HCT116 (cell line): ENCODE results near the gene XYLT1. TPM values are rescaled to one million over a fixed set of nuclear protein-coding genes. Genes with fewer than 3 reads are reported as not detected.
A peak's percentile ranks its signal among the peaks of the same experiment; 100 is the strongest.

Experiments used
- ATAC-seq: fragments of 200-7000 bp; cut with Tn5 transposase; 2 replicates; pipeline ENCODE4 v1.9.1; 2020; ENCODE audit warnings: mild to moderate bottlenecking, moderate library complexity
- BruUV-seq: library from RNA; stranded (reverse); fragments of 400-500 nt; replicated peaks from 2 replicates; lab custom pipeline; 2021; lab: Mats Ljungman, UMichigan
- CTCF ChIA-PET: fragments of 300-600 bp; sonication (Branson Sonifier 250); formaldehyde crosslinking; loops from one replicate; lab custom pipeline; 2021; ENCODE audit warnings: antibody characterized with exemption; lab: Charles Lee
- POLR2A ChIA-PET: fragments of 300-600, 350-600 bp; sonication (Branson Sonifier 250); formaldehyde crosslinking; loops from one replicate; lab custom pipeline; 2021; ENCODE audit warnings: antibody characterized with exemption; lab: Charles Lee
- RAD21 ChIA-PET, 2 experiments: fragments of 300-600 bp; sonication (Branson Sonifier 250); formaldehyde crosslinking; loops; one replicate each; lab custom pipeline; 2023; ENCODE audit warnings: low total read pairs in 2 of 2; ENCODE audit not compliant: uncharacterized antibody in 2 of 2, unreplicated experiment in 2 of 2, low non-redundant PET in 1 of 2; lab: Charles Lee
- DNase-seq: peaks from one replicate; pipeline ENCODE4 v3.0.0-alpha.2; 2010; ENCODE audit warnings: low read depth, low spot score
- H2AFZ ChIP-seq: fragments of 200-600 bp; shearing (Covaris generic), sonication (generic); 2 replicates; pipeline ENCODE4 v1.6.1; 2017; ENCODE audit warnings: low read depth, mixed run types, mixed read lengths, antibody characterized with exemption, low read length; ENCODE audit not compliant: poor library complexity, severe bottlenecking
- H3K27ac ChIP-seq: 2 replicates; pipeline ENCODE4 v1.5.1; 2012; ENCODE audit warnings: low read depth, low read length
- H3K27me3 ChIP-seq: fragments of 200-600 bp; sonication (generic); 2 replicates; pipeline ENCODE4 v1.6.1; 2016; ENCODE audit warnings: mixed run types, low read length, mixed read lengths; ENCODE audit not compliant: insufficient read depth
- H3K36me3 ChIP-seq, 2 experiments: fragments of 200-500 bp in 1 of 2; fragments of 200-600 bp in 1 of 2; sonication (Bioruptor generic) in 1 of 2; sonication (generic) in 1 of 2; 2 replicates each; pipeline versions ENCODE4 v1.5.1 to v1.6.1; 2014 to 2016; ENCODE audit warnings: low read length in 2 of 2, inconsistent platforms in 1 of 2, mixed read lengths in 1 of 2, mixed run types in 1 of 2; ENCODE audit not compliant: insufficient read depth in 2 of 2, control insufficient read depth in 1 of 2
- H3K4me1 ChIP-seq, 2 experiments: fragments of 200-600 bp in 1 of 2; sonication (generic) in 1 of 2; 2 replicates each; pipeline versions ENCODE4 v1.5.1 to v1.6.1; 2012 to 2017; ENCODE audit warnings: low read length in 2 of 2, inconsistent platforms in 1 of 2, mild to moderate bottlenecking in 1 of 2, mixed read lengths in 1 of 2, mixed run types in 1 of 2, moderate library complexity in 1 of 2; ENCODE audit not compliant: insufficient read depth in 2 of 2, control insufficient read depth in 1 of 2
- H3K4me2 ChIP-seq: fragments of 200-600 bp; sonication (generic); 2 replicates; pipeline ENCODE4 v1.6.1; 2017; ENCODE audit warnings: mixed run types, low read length, mixed read lengths
- H3K4me3 ChIP-seq, 2 experiments: fragments of 200-600 bp in 1 of 2; sonication (generic) in 1 of 2; replicated peaks in 1 of 2; 2 replicates each; pipeline ENCODE4 v1.5.1; 2011 to 2016; ENCODE audit warnings: low read length in 2 of 2, control low read depth in 1 of 2, low read depth in 1 of 2, mild to moderate bottlenecking in 1 of 2, mixed read lengths in 1 of 2, mixed run types in 1 of 2
- H3K79me2 ChIP-seq: fragments of 200-600 bp; sonication (generic); 2 replicates; pipeline ENCODE4 v1.6.1; 2017; ENCODE audit warnings: mild to moderate bottlenecking, mixed run types, low read length, moderate library complexity, mixed read lengths; ENCODE audit not compliant: insufficient read depth
- H3K9ac ChIP-seq: fragments of 200-600 bp; sonication (generic); 2 replicates; pipeline ENCODE4 v1.6.1; 2016; ENCODE audit warnings: low read length, mixed read lengths
- H3K9me2 ChIP-seq: fragments of 200-600 bp; sonication (generic), shearing (Covaris generic); 2 replicates; pipeline ENCODE4 v1.6.1; 2017; ENCODE audit warnings: mixed run types, mild to moderate bottlenecking, moderate library complexity; ENCODE audit not compliant: insufficient read depth
- H3K9me3 ChIP-seq, 2 experiments: fragments of 200-500 bp in 1 of 2; fragments of 200-600 bp in 1 of 2; sonication (Bioruptor generic) in 1 of 2; sonication (generic) in 1 of 2; 2 replicates each; pipeline ENCODE4 v1.6.1; 2014 to 2017; ENCODE audit warnings: low read length in 2 of 2, mixed read lengths in 2 of 2, inconsistent platforms in 1 of 2, low read depth in 1 of 2, mild to moderate bottlenecking in 1 of 2, mixed run types in 1 of 2, moderate library complexity in 1 of 2; ENCODE audit not compliant: control insufficient read depth in 1 of 2, insufficient read depth in 1 of 2
- H4K20me1 ChIP-seq: fragments of 200-600 bp; sonication (generic), shearing (Covaris generic); 2 replicates; pipeline ENCODE4 v1.6.1; 2017; ENCODE audit warnings: mixed run types, mild to moderate bottlenecking, moderate library complexity; ENCODE audit not compliant: insufficient read depth
- CBX3 ChIP-seq: IDR thresholded peaks from 2 replicates; pipeline ENCODE4 v1.6.1; 2012; ENCODE audit warnings: low read depth
- CEBPB ChIP-seq: IDR thresholded peaks from 2 replicates; pipeline ENCODE4 v1.6.1; 2012; ENCODE audit warnings: low read depth
- EGR1 ChIP-seq: IDR thresholded peaks from 2 replicates; pipeline ENCODE4 v1.6.1; 2012; ENCODE audit warnings: low read depth
- ELF1 ChIP-seq: IDR thresholded peaks from 2 replicates; pipeline ENCODE4 v1.6.1; 2012; ENCODE audit warnings: low read depth, borderline replicate concordance
- EZH2phosphoT487 ChIP-seq: fragments of 200-600 bp; IDR thresholded peaks from 2 replicates; pipeline ENCODE4 v1.6.1; 2018; ENCODE audit warnings: antibody characterized with exemption, borderline replicate concordance
- JUND ChIP-seq: IDR thresholded peaks from 2 replicates; pipeline ENCODE4 v1.6.1; 2012
- POLR2A ChIP-seq: IDR thresholded peaks from 2 replicates; pipeline ENCODE4 v1.7.0; 2011; ENCODE audit warnings: borderline replicate concordance; ENCODE audit not compliant: insufficient read depth, insufficient read length; ENCODE audit errors: extremely low read depth
- RAD21 ChIP-seq: IDR thresholded peaks from 2 replicates; pipeline ENCODE4 v1.6.1; 2012; ENCODE audit warnings: low read depth, mild to moderate bottlenecking
- SIN3A ChIP-seq: IDR thresholded peaks from 2 replicates; pipeline ENCODE4 v1.6.1; 2012; ENCODE audit warnings: low read depth
- SP1 ChIP-seq: IDR thresholded peaks from 2 replicates; pipeline ENCODE4 v1.6.1; 2012; ENCODE audit warnings: low read depth
- YY1 ChIP-seq: IDR thresholded peaks from 2 replicates; pipeline ENCODE4 v1.6.1; 2011; ENCODE audit warnings: low read length, low read depth, moderate library complexity, mild to moderate bottlenecking; ENCODE audit not compliant: insufficient replicate concordance; ENCODE audit errors: extremely low read depth
- ZFX ChIP-seq: fragments of 450-650 bp; IDR thresholded peaks from 2 replicates; pipeline ENCODE4 v1.6.1; 2017
- ZNF274 ChIP-seq: fragments of 200-500 bp; sonication (Bioruptor generic); IDR thresholded peaks from 2 replicates; pipeline ENCODE4 v1.6.1; 2014; ENCODE audit warnings: mild to moderate bottlenecking, low read depth, low read length, inconsistent platforms
- intact Hi-C: fragments of 100-400 bp; cut with micrococcal nuclease; formaldehyde crosslinking; loops from 2 replicates; pipeline ENCODE4 v1.10.0; 2022
- total RNA-seq: library from RNA; stranded (reverse); gene quantifications from one replicate; pipeline ENCODE4 v1.2.1, GENCODE V29; 2021; ENCODE audit not compliant: unreplicated experiment
- TF ChIP-seq, protein P1 (sequence below): IDR thresholded peaks from 2 replicates; pipeline ENCODE4 v1.6.1; 2012; ENCODE audit warnings: low read depth
- TF ChIP-seq, protein P2 (sequence below): IDR thresholded peaks from 2 replicates; pipeline ENCODE4 v1.6.1; 2012
- TF ChIP-seq, protein P3 (sequence below): IDR thresholded peaks from 2 replicates; pipeline ENCODE4 v1.6.1; 2012
- TF ChIP-seq, protein P4 (sequence below): IDR thresholded peaks from 2 replicates; pipeline ENCODE4 v1.6.1; 2011; ENCODE audit warnings: mild to moderate bottlenecking, low read length, moderate library complexity; ENCODE audit not compliant: insufficient replicate concordance; ENCODE audit errors: extremely low read depth

XYLT1 gene
- total RNA-seq, 1 experiment from 2014 or later = 4.5 TPM

DNA sequence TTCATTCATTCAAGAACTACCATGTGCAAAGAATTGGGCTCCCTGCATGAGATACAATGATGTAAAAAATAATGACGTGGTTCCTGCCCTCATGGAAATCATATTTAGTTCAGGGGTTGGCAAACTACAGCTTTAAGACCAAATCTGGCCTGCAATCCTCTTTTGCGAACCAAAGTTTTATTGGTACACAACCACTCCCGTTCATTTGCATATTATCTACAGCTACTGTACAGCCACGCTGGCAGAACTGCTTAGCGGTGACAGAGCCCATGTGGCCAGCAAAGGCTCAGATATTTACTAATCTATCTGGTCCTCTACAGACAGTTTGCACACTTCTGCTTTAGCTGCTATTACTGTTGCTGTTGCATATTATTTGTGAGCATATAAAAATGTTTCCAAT, 167.7 kb downstream of the XYLT1 start:
- ATAC-seq = no peak
- intact Hi-C loops = no loop called here
- TF ChIP-seq, protein P1, sequence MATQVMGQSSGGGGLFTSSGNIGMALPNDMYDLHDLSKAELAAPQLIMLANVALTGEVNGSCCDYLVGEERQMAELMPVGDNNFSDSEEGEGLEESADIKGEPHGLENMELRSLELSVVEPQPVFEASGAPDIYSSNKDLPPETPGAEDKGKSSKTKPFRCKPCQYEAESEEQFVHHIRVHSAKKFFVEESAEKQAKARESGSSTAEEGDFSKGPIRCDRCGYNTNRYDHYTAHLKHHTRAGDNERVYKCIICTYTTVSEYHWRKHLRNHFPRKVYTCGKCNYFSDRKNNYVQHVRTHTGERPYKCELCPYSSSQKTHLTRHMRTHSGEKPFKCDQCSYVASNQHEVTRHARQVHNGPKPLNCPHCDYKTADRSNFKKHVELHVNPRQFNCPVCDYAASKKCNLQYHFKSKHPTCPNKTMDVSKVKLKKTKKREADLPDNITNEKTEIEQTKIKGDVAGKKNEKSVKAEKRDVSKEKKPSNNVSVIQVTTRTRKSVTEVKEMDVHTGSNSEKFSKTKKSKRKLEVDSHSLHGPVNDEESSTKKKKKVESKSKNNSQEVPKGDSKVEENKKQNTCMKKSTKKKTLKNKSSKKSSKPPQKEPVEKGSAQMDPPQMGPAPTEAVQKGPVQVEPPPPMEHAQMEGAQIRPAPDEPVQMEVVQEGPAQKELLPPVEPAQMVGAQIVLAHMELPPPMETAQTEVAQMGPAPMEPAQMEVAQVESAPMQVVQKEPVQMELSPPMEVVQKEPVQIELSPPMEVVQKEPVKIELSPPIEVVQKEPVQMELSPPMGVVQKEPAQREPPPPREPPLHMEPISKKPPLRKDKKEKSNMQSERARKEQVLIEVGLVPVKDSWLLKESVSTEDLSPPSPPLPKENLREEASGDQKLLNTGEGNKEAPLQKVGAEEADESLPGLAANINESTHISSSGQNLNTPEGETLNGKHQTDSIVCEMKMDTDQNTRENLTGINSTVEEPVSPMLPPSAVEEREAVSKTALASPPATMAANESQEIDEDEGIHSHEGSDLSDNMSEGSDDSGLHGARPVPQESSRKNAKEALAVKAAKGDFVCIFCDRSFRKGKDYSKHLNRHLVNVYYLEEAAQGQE = no peak
- TF ChIP-seq EGR1 (no peak), JUND (no peak), ELF1 (no peak), SP1 (no peak), SIN3A (no peak), POLR2A (no peak)

DNA sequence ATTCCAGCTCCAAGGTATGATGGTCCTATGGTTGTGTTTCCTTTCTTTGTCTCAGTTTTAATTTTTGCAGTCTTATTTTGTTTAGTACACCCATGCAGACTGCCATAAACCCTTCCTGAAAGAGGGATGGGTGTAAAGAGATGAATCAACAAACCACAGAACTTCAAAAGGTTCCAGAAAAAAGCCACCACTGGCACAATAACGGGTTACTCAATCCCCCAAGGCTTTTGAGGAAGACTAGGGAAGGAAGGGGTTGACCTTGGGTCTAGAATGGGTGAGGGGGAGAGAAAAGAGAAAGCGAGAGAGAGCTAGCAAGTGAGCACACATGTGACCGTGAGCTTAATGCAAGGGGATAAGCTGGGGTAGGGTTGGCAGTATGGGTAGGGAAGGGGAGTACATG, 168.1 kb downstream of the XYLT1 start:
- ChIA-PET RAD21 (no interaction called here), CTCF (no interaction called here), POLR2A (no interaction called here)
- peaks cover 4% of the 10 kb centered on the region; the same call in 1 of the 2 replicates for H3K27me3 ChIP-seq
- H2AFZ ChIP-seq = no peak overlapping the region
- no peaks in the 10 kb centered on the region for H4K20me1 ChIP-seq
- no peak for DNase-seq
- no peak overlapping the region for H3K4me2 ChIP-seq
- H3K27ac ChIP-seq = no peak overlapping the region
- H3K79me2 ChIP-seq = no peaks in the 10 kb centered on the region
- H3K9ac ChIP-seq = no peak overlapping the region
- ATAC-seq = no peak
- no TSS peak for BruUV-seq
- intact Hi-C loops = no loop called here
- no peak overlapping the region for H3K4me3 ChIP-seq
- H3K9me3 ChIP-seq = no peaks in the 10 kb centered on the region
- H3K4me1 ChIP-seq = peaks cover 21 to 31% of the 10 kb centered on the region in 2 experiments; a peak in 3 of 4 replicates
- no peaks in the 10 kb centered on the region for H3K36me3 ChIP-seq
- no peaks in the 10 kb centered on the region for H3K9me2 ChIP-seq
- TF ChIP-seq, protein P2, sequence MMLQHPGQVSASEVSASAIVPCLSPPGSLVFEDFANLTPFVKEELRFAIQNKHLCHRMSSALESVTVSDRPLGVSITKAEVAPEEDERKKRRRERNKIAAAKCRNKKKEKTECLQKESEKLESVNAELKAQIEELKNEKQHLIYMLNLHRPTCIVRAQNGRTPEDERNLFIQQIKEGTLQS = no peak
- TF ChIP-seq ZNF274 (no peak), YY1 (no peak), EZH2phosphoT487 (no peak), RAD21 (no peak), ZFX (no peak), SP1 (0 out of 2 replicates have a peak, but pooled peaks have one; percentile 13), CBX3 (no peak), CEBPB (peak; percentile 57), ELF1 (no peak)
- TF ChIP-seq, protein P3, sequence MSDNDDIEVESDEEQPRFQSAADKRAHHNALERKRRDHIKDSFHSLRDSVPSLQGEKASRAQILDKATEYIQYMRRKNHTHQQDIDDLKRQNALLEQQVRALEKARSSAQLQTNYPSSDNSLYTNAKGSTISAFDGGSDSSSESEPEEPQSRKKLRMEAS = no peak
- TF ChIP-seq, protein P4, sequence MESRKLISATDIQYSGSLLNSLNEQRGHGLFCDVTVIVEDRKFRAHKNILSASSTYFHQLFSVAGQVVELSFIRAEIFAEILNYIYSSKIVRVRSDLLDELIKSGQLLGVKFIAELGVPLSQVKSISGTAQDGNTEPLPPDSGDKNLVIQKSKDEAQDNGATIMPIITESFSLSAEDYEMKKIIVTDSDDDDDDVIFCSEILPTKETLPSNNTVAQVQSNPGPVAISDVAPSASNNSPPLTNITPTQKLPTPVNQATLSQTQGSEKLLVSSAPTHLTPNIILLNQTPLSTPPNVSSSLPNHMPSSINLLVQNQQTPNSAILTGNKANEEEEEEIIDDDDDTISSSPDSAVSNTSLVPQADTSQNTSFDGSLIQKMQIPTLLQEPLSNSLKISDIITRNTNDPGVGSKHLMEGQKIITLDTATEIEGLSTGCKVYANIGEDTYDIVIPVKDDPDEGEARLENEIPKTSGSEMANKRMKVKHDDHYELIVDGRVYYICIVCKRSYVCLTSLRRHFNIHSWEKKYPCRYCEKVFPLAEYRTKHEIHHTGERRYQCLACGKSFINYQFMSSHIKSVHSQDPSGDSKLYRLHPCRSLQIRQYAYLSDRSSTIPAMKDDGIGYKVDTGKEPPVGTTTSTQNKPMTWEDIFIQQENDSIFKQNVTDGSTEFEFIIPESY = no peak

More for the DNA sequence above, 167.7 kb downstream of the XYLT1 start:
- Histone ChIP-seq H3K4me1 (peaks cover 21 to 31% of the 10 kb centered on the region in 2 experiments; a peak in 3 of 4 replicates), H3K36me3 (no peaks in the 10 kb centered on the region), H3K9ac (no peak overlapping the region), H3K4me3 (no peak overlapping the region), H3K9me3 (no peaks in the 10 kb centered on the region), H3K79me2 (no peaks in the 10 kb centered on the region), H3K27ac (no peak overlapping the region), H2AFZ (no peak overlapping the region), H3K27me3 (peaks cover 4% of the 10 kb centered on the region; the same call in 1 of the 2 replicates), H4K20me1 (no peaks in the 10 kb centered on the region), H3K4me2 (no peak overlapping the region), H3K9me2 (no peaks in the 10 kb centered on the region)
- POLR2A ChIA-PET = no interaction called here
- RAD21 ChIA-PET = no interaction called here
- no peak for DNase-seq
- BruUV-seq = no TSS peak
- CTCF ChIA-PET = no interaction called here
